PC-9 (cell line): ENCODE results near the gene CIT. TPM values are rescaled to one million over a fixed set of nuclear protein-coding genes. Genes with fewer than 3 reads are reported as not detected.

Source experiments
- BruUV-seq: library from RNA; stranded (reverse); fragments of 400-500 nt; replicated peaks from 2 replicates; lab custom pipeline; 2021; lab: Mats Ljungman, UMichigan
- CTCF ChIA-PET: fragments of 300-600 bp; sonication (Branson Sonifier 250); formaldehyde crosslinking; loops from one replicate; lab custom pipeline; 2022; ENCODE audit warnings: antibody characterized with exemption; lab: Charles Lee
- POLR2A ChIA-PET: fragments of 300-600 bp; sonication (Branson Sonifier 250); formaldehyde crosslinking; loops from one replicate; lab custom pipeline; 2022; ENCODE audit warnings: antibody characterized with exemption; ENCODE audit not compliant: unreplicated experiment; lab: Charles Lee
- DNase-seq, 2 experiments: peaks; one replicate each; pipeline versions ENCODE4 v3.0.0 to v3.0.0-alpha.2; 2015 to 2022; ENCODE audit warnings: mixed read lengths in 1 of 2
- H2AFZ ChIP-seq: fragments of 200-600 bp; sonication (generic); 2 replicates; pipeline ENCODE4 v1.8.1; 2017; ENCODE audit warnings: antibody characterized with exemption
- H3F3A ChIP-seq: fragments of 200-600 bp; sonication (generic); 2 replicates; pipeline ENCODE4 v1.8.1; 2017; ENCODE audit warnings: antibody characterized with exemption, mild to moderate bottlenecking, low read depth; ENCODE audit not compliant: insufficient read depth
- H3K27ac ChIP-seq: fragments of 200-600 bp; sonication (generic); 2 replicates; pipeline ENCODE4 v1.6.1; 2016; ENCODE audit warnings: mixed run types
- H3K27me3 ChIP-seq: fragments of 200-600 bp; sonication (generic); 2 replicates; pipeline ENCODE4 v1.6.1; 2016; ENCODE audit warnings: low read depth, mixed run types; ENCODE audit not compliant: insufficient read depth
- H3K36me3 ChIP-seq: fragments of 200-600 bp; sonication (generic); 2 replicates; pipeline ENCODE4 v1.6.1; 2016; ENCODE audit warnings: low read depth, mixed run types
- H3K4me1 ChIP-seq: fragments of 200-600 bp; sonication (generic); replicated peaks from 2 replicates; pipeline ENCODE4 v1.6.1; 2016; ENCODE audit warnings: mixed run types; ENCODE audit not compliant: insufficient read depth
- H3K4me2 ChIP-seq: fragments of 200-600 bp; sonication (generic); 2 replicates; pipeline ENCODE4 v1.6.1; 2017; ENCODE audit warnings: mixed run types
- H3K4me3 ChIP-seq: fragments of 200-600 bp; sonication (generic); 2 replicates; pipeline ENCODE4 v1.6.1; 2016; ENCODE audit warnings: mixed run types
- H3K79me2 ChIP-seq: fragments of 200-600 bp; sonication (generic); 2 replicates; pipeline ENCODE4 v1.6.1; 2017; ENCODE audit warnings: low read depth, mixed run types
- H3K9me2 ChIP-seq: fragments of 200-600 bp; sonication (generic); 2 replicates; pipeline ENCODE4 v1.8.1; 2017; ENCODE audit warnings: mild to moderate bottlenecking; ENCODE audit not compliant: insufficient read depth
- H3K9me3 ChIP-seq: fragments of 200-600 bp; sonication (generic); 2 replicates; pipeline ENCODE4 v1.8.1; 2016; ENCODE audit warnings: low read depth; ENCODE audit not compliant: insufficient read depth
- H4K20me1 ChIP-seq: fragments of 200-600 bp; sonication (generic); 2 replicates; pipeline ENCODE4 v1.8.1; 2017; ENCODE audit not compliant: insufficient read depth
- EZH2 ChIP-seq: fragments of 200-600 bp; sonication (generic); IDR thresholded peaks from 2 replicates; pipeline ENCODE4 v1.8.0; 2017; ENCODE audit warnings: antibody characterized with exemption, low read depth
- intact Hi-C: fragments of 100-400 bp; cut with micrococcal nuclease; formaldehyde crosslinking; loops from one replicate; pipeline ENCODE4 v1.10.0; 2022; ENCODE audit not compliant: unreplicated experiment
- total RNA-seq: library from RNA; stranded (reverse); gene quantifications from 2 replicates; pipeline ENCODE4 v1.2.3, GENCODE V29; 2021
- TF ChIP-seq, protein P1 (sequence below): fragments of 200-600 bp; sonication (generic); conservative IDR thresholded peaks from 2 replicates; pipeline ENCODE4 v1.6.1; 2017; ENCODE audit warnings: mixed run types, antibody characterized with exemption, mild to moderate bottlenecking, moderate library complexity

The CIT gene
- total RNA-seq, 1 experiment from 2014 or later = 81.8 TPM

DNA sequence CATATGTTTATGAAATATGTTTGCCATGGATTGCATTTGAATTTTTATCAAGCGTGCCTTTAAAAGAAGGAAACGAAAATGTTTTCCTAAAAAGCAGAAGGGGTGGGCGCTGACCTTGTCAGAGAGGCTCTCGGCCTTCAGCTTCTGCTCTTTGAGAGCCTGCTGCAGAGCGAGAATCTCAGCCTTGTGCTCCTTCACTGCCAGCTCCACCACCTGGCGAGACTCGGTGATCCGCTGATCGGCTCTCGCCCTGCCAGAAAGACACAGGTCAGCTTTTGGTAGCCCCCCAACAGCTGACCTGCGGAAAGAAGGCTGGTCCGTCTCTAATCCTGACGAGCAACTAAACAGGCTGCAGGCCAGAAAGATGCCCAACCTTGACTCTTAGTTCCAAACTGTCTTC lies 146.7 kb downstream of the CIT start:
- ChIA-PET CTCF (no interaction called here), POLR2A (no interaction called here)
- Histone ChIP-seq H3K4me1 (no peaks in the 10 kb centered on the region), H3K4me2 (no peak overlapping the region), H3K36me3 (no peaks in the 10 kb centered on the region), H2AFZ (no peak overlapping the region), H3K9me2 (no peaks in the 10 kb centered on the region), H3K4me3 (no peak overlapping the region), H3K79me2 (no peaks in the 10 kb centered on the region), H3K27me3 (no peaks in the 10 kb centered on the region), H4K20me1 (no peaks in the 10 kb centered on the region), H3K9me3 (no peaks in the 10 kb centered on the region), H3K27ac (no peak overlapping the region), H3F3A (no peaks in the 10 kb centered on the region)
- no peak for DNase-seq
- intact Hi-C loops = no loop called here
- BruUV-seq = no TSS peak
- no peak for TF ChIP-seq EZH2
- TF ChIP-seq, protein P1, sequence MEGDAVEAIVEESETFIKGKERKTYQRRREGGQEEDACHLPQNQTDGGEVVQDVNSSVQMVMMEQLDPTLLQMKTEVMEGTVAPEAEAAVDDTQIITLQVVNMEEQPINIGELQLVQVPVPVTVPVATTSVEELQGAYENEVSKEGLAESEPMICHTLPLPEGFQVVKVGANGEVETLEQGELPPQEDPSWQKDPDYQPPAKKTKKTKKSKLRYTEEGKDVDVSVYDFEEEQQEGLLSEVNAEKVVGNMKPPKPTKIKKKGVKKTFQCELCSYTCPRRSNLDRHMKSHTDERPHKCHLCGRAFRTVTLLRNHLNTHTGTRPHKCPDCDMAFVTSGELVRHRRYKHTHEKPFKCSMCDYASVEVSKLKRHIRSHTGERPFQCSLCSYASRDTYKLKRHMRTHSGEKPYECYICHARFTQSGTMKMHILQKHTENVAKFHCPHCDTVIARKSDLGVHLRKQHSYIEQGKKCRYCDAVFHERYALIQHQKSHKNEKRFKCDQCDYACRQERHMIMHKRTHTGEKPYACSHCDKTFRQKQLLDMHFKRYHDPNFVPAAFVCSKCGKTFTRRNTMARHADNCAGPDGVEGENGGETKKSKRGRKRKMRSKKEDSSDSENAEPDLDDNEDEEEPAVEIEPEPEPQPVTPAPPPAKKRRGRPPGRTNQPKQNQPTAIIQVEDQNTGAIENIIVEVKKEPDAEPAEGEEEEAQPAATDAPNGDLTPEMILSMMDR = no peak

DNA sequence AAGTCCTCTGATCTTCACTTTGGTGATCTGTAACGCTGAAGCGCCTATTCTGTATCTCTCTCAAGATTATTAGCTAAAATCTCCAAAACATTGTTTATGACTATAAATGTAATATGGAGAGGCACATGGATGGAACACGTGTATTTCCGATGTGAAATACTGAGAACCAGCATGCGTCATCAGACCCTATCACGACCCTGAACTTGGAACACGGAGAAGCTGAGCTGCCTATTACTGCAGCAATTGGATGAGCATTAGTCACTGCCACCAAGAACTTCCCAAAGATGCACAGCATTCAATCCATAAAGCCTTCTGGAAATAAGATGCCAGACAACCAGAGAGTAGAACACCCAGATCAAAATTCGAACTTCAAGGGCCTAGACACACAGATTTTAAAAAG lies 147.2 kb downstream of the CIT start:
- no peaks in the 10 kb centered on the region for H3K79me2 ChIP-seq
- no peaks in the 10 kb centered on the region for H3K27me3 ChIP-seq
- intact Hi-C loops = no loop called here
- H4K20me1 ChIP-seq = no peaks in the 10 kb centered on the region
- H3K9me3 ChIP-seq = no peaks in the 10 kb centered on the region
- H3K4me3 ChIP-seq = no peak overlapping the region
- no peak overlapping the region for H3K4me2 ChIP-seq
- no peaks in the 10 kb centered on the region for H3K9me2 ChIP-seq
- TF ChIP-seq, protein P1 = no peak
- TF ChIP-seq EZH2 = no peak
- DNase-seq = no peak
- H2AFZ ChIP-seq = no peak overlapping the region
- POLR2A ChIA-PET = no interaction called here
- H3K4me1 ChIP-seq = no peaks in the 10 kb centered on the region
- CTCF ChIA-PET = no interaction called here
- H3K27ac ChIP-seq = no peak overlapping the region
- H3K36me3 ChIP-seq = no peaks in the 10 kb centered on the region
- BruUV-seq = no TSS peak
- H3F3A ChIP-seq = no peaks in the 10 kb centered on the region

DNA sequence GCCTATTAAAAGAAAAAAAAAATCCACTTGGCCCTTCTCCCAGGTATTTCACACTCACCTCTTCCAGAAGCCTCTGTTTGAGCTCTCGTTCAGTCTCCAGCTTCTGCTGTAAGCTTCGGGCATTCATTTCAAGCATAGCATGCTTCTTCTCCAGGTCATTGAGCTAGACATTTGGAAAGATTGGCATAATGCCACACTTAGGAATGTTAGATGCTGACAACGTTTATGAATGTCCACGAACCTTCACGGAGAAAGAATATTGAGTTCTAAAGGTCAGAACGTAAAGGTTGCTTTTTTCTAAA lies 148.7 kb downstream of the CIT start:
- Histone ChIP-seq H3K4me3 (no peak overlapping the region), H3K9me3 (no peaks in the 10 kb centered on the region), H3K4me2 (no peak overlapping the region), H2AFZ (no peak overlapping the region), H3K9me2 (no peaks in the 10 kb centered on the region), H3K4me1 (no peaks in the 10 kb centered on the region), H4K20me1 (no peaks in the 10 kb centered on the region), H3K27me3 (no peaks in the 10 kb centered on the region), H3K36me3 (no peaks in the 10 kb centered on the region), H3F3A (no peaks in the 10 kb centered on the region), H3K27ac (no peak overlapping the region), H3K79me2 (no peaks in the 10 kb centered on the region)
- no TSS peak for BruUV-seq
- intact Hi-C loops = no loop called here
- POLR2A ChIA-PET = interaction anchor here (0.6 kb wide), 2 partner anchors 10 to 18 kb away, joined by 3 to 7 read pairs; no protein-coding TSS in a partner anchor
- no peak for DNase-seq
- CTCF ChIA-PET = interaction anchor here (0.6 kb wide), 1 partner anchor 337 kb away, joined by 3 read pairs; no protein-coding TSS in a partner anchor
- TF ChIP-seq EZH2 = no peak
- TF ChIP-seq, protein P1 = no peak
